Lung (tissue), 12 donors: Measurements from ENCODE around the gene ADRA2B. TPM values are rescaled to one million over a fixed set of nuclear protein-coding genes. Genes with fewer than 3 reads are reported as not detected.

Source experiments
- ATAC-seq: fragments of 200-7000 bp; cut with Tn5 transposase; one replicate; pipeline ENCODE4 v1.9.1; 2020; ENCODE audit warnings: moderate number of reproducible peaks; ENCODE audit not compliant: insufficient read depth, low FRiP score
- DNase-seq, 3 donors: peaks; one replicate each; pipeline ENCODE4 v3.0.0-alpha.2; 2013 to 2017
- H3K27ac ChIP-seq, 2 donors: one replicate each; pipeline ENCODE4 v1.5.1; 2013; ENCODE audit warnings: mild to moderate bottlenecking in 2 of 2, moderate library complexity in 2 of 2, control low read depth in 1 of 2, inconsistent platforms in 1 of 2, low read depth in 1 of 2, low read length in 1 of 2
- H3K27me3 ChIP-seq, 3 donors: one replicate each; pipeline ENCODE4 v1.5.1; 2013; ENCODE audit warnings: low read length in 2 of 3; ENCODE audit not compliant: control insufficient read depth in 3 of 3, insufficient read depth in 3 of 3
- H3K36me3 ChIP-seq, 4 donors: one replicate each; pipeline ENCODE4 v1.5.1; 2013; ENCODE audit warnings: low read length in 4 of 4, mild to moderate bottlenecking in 1 of 4, moderate library complexity in 1 of 4; ENCODE audit not compliant: control insufficient read depth in 4 of 4, insufficient read depth in 4 of 4
- H3K4me1 ChIP-seq, 5 donors: one replicate each; pipeline ENCODE4 v1.5.1; 2013; ENCODE audit warnings: low read length in 5 of 5, mild to moderate bottlenecking in 2 of 5, moderate library complexity in 1 of 5; ENCODE audit not compliant: control insufficient read depth in 5 of 5, insufficient read depth in 5 of 5
- H3K4me3 ChIP-seq: one replicate; pipeline ENCODE4 v1.5.1; 2013; ENCODE audit warnings: mild to moderate bottlenecking, control low read depth, moderate library complexity
- H3K9ac ChIP-seq, 2 donors: one replicate each; pipeline ENCODE4 v1.5.1; 2013; ENCODE audit warnings: low read length in 2 of 2, control low read depth in 1 of 2; ENCODE audit not compliant: insufficient read depth in 1 of 2
- H3K9me3 ChIP-seq, 4 donors: one replicate each; pipeline ENCODE4 v1.5.1; 2013; ENCODE audit warnings: low read length in 3 of 4, mild to moderate bottlenecking in 1 of 4, moderate library complexity in 1 of 4; ENCODE audit not compliant: control insufficient read depth in 4 of 4, insufficient read depth in 3 of 4
- WGBS, 2 donors: extraction: QIAGEN DNeasy Blood & Tissue Kit; methylation state at CpG; one replicate each; pipeline ENCODE4 v1.1.7; 2013; 5-methylcytosine and 5-hydroxymethylcytosine counted together
- polyA plus RNA-seq, 2 donors: library from polyadenylated mRNA; stranded (reverse); fragments of 200-250 nt; gene quantifications; one replicate each; pipeline ENCODE4 v1.2.1, GENCODE V29; 2013
- total RNA-seq, 2 donors: library from RNA; depleted of rRNA in 1 of 2; stranded (reverse); fragments of >200 nt in 1 of 2; gene quantifications; one replicate each; pipeline ENCODE4 v1.2.1, GENCODE V29; 2014 to 2021
- TF ChIP-seq, protein P1 (sequence below): IDR thresholded peaks from 2 replicates; pipeline ENCODE4 v1.5.1; 2012; ENCODE audit warnings: mild to moderate bottlenecking; ENCODE audit errors: control extremely low read depth, extremely low read depth
- donor health status: control.
- donor health status: control.
- donor health status: Bipolar disorder and iron deficiency.
- donor health status: healthy.
- donor health status: DM: yes; HTN: yes; CAD: no.

ADRA2B gene
- total and polyA plus RNA-seq, 4 donors = 0.21 to 0.88 (median 0.28) TPM

DNA sequence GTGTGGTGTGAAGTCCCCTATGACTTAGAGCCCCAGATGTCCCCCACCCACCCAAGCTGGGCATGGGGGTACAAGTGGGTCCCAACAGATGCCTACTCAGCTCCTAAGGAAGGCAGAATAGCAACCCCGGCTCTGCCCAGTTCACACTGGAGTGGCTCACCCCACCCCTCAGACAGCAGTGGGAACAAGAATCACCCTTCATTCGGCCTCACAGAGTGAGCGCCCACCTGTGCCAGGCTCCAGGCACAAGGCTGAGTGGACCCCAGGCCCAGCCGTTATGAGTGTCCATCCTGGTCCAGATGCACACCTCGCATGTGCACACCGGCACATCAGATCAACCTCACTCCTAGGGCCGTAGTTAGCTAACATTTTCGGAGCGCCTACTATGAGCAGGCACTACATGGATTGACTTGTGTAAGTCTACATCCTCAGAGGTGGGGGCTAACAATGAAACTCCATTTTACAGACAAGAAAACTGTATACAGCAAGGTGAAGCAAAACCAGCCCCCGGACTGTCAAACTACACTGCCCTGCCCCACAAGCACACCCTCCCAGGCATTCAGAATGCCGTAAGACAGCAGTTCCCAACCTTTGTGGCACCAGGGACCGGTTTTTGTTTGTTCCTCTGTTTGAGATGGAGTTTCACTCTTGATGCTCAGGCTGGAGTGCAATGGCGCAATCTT, 24.7 kb upstream of the ADRA2B start:
- Histone ChIP-seq H3K27ac (no peak overlapping the region), H3K4me1 (peaks cover 0 to 12% (median 6%) of the 10 kb centered on the region in 5 donors), H3K9me3 (no peaks in the 10 kb centered on the region), H3K9ac (no peak overlapping the region), H3K36me3 (no peaks in the 10 kb centered on the region), H3K4me3 (no peak overlapping the region), H3K27me3 (no peaks in the 10 kb centered on the region)
- TF ChIP-seq, protein P1, sequence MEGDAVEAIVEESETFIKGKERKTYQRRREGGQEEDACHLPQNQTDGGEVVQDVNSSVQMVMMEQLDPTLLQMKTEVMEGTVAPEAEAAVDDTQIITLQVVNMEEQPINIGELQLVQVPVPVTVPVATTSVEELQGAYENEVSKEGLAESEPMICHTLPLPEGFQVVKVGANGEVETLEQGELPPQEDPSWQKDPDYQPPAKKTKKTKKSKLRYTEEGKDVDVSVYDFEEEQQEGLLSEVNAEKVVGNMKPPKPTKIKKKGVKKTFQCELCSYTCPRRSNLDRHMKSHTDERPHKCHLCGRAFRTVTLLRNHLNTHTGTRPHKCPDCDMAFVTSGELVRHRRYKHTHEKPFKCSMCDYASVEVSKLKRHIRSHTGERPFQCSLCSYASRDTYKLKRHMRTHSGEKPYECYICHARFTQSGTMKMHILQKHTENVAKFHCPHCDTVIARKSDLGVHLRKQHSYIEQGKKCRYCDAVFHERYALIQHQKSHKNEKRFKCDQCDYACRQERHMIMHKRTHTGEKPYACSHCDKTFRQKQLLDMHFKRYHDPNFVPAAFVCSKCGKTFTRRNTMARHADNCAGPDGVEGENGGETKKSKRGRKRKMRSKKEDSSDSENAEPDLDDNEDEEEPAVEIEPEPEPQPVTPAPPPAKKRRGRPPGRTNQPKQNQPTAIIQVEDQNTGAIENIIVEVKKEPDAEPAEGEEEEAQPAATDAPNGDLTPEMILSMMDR = no peak
- DNase-seq = no peak
- no peak for ATAC-seq
- 87 to 89% methylated on average over 13 of the region's 13 CpGs for WGBS, 2 donors

DNA sequence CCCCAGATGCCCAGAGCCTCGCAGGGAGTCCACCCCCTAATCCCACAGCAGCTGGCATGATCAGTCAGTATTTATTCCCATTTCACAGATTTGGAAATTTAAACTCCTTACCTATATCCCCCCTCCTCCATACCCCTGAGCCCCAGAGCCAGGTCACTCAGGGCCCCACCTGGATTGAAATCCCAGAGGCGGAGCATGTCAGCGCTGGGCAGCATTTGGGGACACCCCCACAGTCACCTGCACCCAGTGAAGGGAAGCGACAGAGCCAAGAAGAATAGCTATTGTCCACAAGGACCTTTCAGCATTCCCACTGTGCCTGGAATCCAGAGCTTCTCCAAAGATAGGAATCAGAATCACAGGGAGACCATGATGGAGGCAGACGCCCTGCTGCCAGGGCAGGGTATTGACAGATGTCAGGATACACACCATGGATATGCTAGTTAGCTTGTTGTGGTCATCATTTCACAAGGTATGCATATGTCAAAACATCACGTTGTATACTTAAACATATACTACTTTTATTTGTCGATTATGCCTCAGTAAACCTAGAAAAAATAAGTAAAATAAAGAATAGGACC, 22.9 kb upstream of the ADRA2B start:
- WGBS, 2 donors = 79 to 84% methylated on average over 7 of the region's 7 CpGs
- no peak overlapping the region for H3K27ac ChIP-seq

DNA sequence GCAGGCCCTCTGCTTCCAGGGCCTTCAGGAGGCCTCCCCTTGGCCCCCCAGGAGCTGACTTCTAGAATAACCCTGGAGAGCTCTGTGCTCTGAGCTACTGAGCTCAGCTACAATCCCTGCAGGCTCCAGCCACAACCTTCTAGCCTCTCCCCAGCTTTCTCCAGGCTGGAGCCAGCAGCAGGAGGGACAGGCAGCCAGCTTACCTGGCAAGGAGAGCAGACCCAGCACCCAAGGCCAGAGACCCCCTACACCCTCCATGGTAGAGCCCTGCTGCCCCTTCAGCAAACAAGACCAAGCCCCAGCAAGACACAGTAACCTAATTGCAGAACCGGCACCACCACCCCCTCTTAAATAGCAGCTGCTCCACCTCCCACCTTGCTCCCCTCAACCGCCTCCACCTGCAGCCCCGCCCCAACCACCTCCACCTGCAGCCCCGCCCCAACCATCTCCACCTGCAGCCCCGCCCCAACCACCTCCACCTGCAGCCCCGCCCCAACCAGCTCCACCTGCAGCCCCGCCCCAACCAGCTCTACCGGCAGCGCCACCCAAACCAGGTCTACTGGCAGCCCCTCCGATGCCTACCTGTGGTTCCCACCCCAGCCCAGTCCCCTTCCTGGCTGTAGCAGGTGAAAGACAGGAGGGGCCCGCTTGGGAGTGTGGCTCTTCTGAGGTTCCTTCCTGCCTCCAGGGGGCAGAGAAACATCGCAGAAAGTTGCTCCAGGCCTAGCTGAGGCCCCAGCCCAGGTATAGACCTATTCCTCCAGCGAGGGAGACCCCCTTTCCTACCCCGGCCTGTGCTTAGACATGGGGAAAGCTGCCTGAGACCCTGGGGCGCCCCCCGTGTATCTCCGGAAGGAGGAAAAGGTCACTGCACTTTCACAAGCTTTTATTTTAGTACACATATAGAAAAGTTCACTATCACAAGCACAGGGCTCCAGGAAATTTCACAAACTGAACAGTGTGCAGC, 22.1 kb upstream of the ADRA2B start, which contains the start of gene ASTL:
Gene ASTL, minus strand, starts transcription at position 324 of the 967 bp plus-strand sequence. Its CDS starts 66 bp downstream, at position 258.
- Histone ChIP-seq H3K36me3 (no peaks in the 10 kb centered on the region), H3K4me3 (no peak within 1 kb of the TSS), H3K27me3 (no peaks in the 10 kb centered on the region), H3K27ac (no peak within 1 kb of the TSS), H3K9ac (peak within 1 kb of the TSS in 1 of 2 donors; percentile 63), H3K4me1 (no peaks in the 10 kb centered on the region), H3K9me3 (no peaks in the 10 kb centered on the region)
- ATAC-seq (peak; percentile 54), DNase-seq (peak; percentile 58 to 81 (median 80))
- TF ChIP-seq, protein P1 = peak; percentile 32
- 20 to 21% methylated on average over 16 to 17 of the region's 17 CpGs for WGBS, 2 donors

More for the DNA sequence above, 22.9 kb upstream of the ADRA2B start:
- ATAC-seq = no peak
- Histone ChIP-seq H3K9me3 (no peaks in the 10 kb centered on the region), H3K9ac (peak overlapping the region in 1 of 2 donors; percentile 63), H3K27me3 (no peaks in the 10 kb centered on the region), H3K36me3 (no peaks in the 10 kb centered on the region), H3K4me3 (no peak overlapping the region), H3K4me1 (peaks cover 0 to 4% (median 0%) of the 10 kb centered on the region in 5 donors)
- TF ChIP-seq, protein P1 = no peak
- no peak for DNase-seq
